Measurements from ENCODE around the gene B4GALNT1.
A peak's percentile ranks its signal among the peaks of the same experiment; 100 is the strongest.
"Not testable (repeated sequence)": the region's sequence is repeated elsewhere in the genome, so short reads cannot be mapped to it uniquely, and the experiment has no call there.

B4GALNT1 gene

DNA sequence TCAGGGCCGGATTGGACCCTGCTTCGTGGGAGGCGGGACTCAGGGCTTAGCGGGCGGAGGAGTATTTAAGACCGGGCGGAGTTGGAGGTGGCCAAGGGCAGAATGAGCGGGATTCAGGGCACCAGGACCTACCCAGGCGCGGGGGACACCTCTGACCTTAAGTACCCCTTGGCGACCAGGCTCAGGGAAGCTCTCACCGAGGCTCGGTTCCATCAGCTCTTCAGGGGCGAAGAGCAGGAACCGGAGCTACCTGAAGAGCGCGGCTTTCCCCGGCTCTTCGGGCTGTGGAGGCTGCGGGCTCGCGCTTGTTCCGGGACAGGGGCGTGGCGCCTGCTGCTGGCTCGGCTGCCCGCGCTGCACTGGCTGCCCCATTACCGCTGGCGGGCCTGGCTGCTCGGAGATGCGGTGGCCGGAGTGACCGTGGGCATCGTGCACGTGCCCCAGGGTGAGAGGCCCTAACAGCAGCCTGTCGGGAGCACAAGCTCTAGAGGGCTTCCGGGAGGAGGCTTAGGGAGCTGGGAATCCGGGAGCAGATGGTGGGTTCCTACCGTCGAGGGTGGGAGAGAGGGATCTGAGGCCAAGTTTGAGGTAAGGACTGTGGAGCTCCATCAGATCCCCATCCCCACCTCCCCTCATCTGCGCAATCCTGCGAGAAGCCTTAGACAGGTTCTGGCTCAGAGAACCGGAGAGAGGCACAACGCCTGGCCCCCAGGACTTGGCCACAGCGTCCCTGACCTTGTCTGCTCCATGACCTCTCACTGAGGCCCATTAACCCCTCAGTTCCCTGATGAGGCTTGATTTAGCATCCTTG is 13.4 kb downstream of the B4GALNT1 start:
- DNase-seq (ENCODE audit: low spot score in 2 of 2) (no peak), ATAC-seq (peak; percentile 52)
- Mint-ChIP-seq H3K36me3 (no peaks in the 10 kb centered on the region), H3K4me3 (peak overlapping the region; percentile 47), H3K27ac (no peak overlapping the region), H3K9me3 (no peaks in the 10 kb centered on the region), H3K4me1 (peaks cover 34% of the 10 kb centered on the region)

GRCh38 chr12:57618966-57619433 is 14.0 kb downstream of the B4GALNT1 start:
- Mint-ChIP-seq H3K4me3 (peak overlapping the region; percentile 47), H3K9me3 (no peaks in the 10 kb centered on the region), H3K36me3 (no peaks in the 10 kb centered on the region), H3K27ac (no peak overlapping the region), H3K4me1 (peaks cover 34% of the 10 kb centered on the region)
- ATAC-seq: no peak
- no peak for DNase-seq (ENCODE audit: low spot score in 2 of 2)

- peaks cover 34% of the 10 kb centered on the region for H3K4me1 Mint-ChIP-seq
- not testable (repeated sequence) for ATAC-seq; H3K27ac Mint-ChIP-seq; H3K9me3 Mint-ChIP-seq; H3K36me3 Mint-ChIP-seq; DNase-seq (ENCODE audit: low spot score in 2 of 2); H3K4me3 Mint-ChIP-seq
Measured at GRCh38 chr12:57618431-57618830, 14.6 kb downstream of the B4GALNT1 start.

DNA sequence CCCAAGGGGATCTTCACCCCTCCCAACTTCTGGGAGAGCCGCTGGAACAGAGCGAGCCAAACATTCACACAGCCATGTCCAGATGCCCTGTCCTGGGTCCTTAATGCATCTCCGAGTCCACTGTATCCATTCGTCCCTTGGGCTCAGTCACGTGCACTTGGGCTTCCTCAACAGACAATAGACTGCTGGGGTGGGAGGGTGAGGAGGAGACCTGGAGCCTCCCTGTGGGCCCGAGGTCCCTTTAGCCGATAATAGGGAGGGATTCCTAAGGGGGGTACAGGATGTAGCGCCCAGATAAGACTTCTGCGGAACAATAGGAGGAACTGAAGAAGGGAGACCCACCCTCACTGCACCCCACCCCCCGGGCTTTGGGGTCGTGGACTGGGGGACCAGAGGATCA is 15.1 kb downstream of the B4GALNT1 start:
- H3K4me3 Mint-ChIP-seq: no peak overlapping the region
- ATAC-seq (no peak), DNase-seq (ENCODE audit: low spot score in 2 of 2) (no peak)
- no peaks in the 10 kb centered on the region for H3K9me3 Mint-ChIP-seq
- no peaks in the 10 kb centered on the region for H3K36me3 Mint-ChIP-seq
- H3K27ac Mint-ChIP-seq: no peak overlapping the region
- peaks cover 34% of the 10 kb centered on the region for H3K4me1 Mint-ChIP-seq

DNA sequence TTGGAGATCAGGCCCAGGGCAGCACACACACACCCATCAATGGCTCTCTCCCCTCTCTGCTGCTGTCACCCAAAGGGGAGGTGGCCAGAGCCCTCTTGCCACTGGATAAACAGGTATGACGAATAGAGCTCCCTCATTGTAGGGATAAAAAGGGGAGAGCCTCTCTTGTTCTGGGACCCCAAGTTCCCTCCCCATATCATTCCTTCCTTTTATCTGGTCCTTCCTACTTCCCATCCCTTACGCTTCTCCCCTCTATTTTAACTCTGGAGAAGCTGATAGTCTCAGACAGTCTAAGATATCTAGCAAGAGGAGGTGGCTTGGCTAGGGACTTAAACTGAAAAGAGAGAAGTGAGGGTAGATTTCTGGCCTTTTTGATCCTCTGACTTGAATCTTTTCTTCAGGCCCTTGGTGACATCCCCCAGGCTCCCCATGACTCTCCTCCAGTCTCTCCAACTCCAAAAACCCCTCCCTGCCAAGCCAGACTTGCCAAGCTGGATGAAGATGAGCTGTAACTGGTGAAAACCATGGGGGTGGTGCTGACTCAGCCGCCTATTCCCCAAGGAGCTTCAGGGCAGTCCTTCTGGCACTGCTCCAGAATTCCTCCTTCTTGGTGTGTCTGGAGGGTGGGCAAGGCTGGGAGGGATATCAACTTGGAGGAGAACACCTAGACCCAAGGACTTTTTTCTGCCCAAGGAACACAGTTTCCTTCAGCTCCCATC is 16.5 kb downstream of the B4GALNT1 start:
- Mint-ChIP-seq H3K4me3 (no peak overlapping the region), H3K9me3 (no peaks in the 10 kb centered on the region), H3K4me1 (peaks cover 25% of the 10 kb centered on the region), H3K36me3 (peaks cover 4% of the 10 kb centered on the region), H3K27ac (no peak overlapping the region)
- DNase-seq (ENCODE audit: low spot score in 2 of 2) (no peak), ATAC-seq (no peak)

DNA sequence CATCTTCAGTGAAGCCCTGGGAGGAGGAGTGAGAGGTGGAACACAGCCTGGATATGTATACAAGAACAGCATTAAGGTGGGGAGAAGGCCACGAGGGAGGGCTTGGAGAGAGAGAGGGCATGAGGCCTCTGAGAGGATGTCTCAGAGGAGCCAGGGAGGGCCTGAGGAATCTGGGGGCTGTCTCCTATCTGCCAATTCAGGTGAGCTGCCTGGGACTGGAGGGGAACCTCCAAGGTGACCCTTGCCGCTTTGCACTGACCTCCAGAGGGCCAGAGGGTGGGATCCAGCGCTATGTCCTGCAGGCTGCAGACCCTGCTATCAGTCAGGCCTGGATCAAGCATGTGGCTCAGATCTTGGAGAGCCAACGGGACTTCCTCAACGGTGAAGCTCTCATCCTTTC is 17.4 kb downstream of the B4GALNT1 start:
- no peak overlapping the region for H3K4me3 Mint-ChIP-seq
- peaks cover 20% of the 10 kb centered on the region for H3K4me1 Mint-ChIP-seq
- no peak for DNase-seq (ENCODE audit: low spot score in 2 of 2)
- ATAC-seq: no peak
- peaks cover 4% of the 10 kb centered on the region for H3K36me3 Mint-ChIP-seq
- no peaks in the 10 kb centered on the region for H3K9me3 Mint-ChIP-seq
- H3K27ac Mint-ChIP-seq: no peak overlapping the region

DNA sequence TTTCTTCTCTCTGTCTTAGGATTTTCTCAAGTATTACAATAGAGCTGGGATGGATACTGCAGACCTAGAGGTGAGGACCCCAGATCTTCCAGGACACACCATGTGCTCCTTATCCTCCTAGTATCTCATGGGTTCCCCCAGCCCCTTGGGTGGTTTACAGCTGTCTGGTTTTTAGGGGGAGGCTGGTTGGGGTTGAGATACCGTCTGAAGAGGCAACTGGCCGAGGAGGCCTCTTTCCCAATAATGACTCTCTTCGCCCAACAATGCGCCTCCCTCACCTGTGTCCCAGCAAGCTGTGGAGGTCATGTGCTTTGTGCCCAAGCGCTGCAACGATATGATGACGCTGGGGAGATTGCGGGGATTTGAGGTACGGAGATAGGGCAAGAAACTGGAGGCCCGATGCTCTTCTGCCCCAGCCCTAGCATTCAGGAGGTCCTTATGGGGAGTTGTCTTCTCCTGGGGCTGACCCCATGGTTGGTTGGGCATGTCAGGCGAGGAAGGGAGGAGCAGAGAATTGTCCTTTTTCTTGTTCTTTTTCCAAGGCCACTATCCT is 18.0 kb downstream of the B4GALNT1 start:
- peaks cover 19% of the 10 kb centered on the region for H3K4me1 Mint-ChIP-seq

DNA sequence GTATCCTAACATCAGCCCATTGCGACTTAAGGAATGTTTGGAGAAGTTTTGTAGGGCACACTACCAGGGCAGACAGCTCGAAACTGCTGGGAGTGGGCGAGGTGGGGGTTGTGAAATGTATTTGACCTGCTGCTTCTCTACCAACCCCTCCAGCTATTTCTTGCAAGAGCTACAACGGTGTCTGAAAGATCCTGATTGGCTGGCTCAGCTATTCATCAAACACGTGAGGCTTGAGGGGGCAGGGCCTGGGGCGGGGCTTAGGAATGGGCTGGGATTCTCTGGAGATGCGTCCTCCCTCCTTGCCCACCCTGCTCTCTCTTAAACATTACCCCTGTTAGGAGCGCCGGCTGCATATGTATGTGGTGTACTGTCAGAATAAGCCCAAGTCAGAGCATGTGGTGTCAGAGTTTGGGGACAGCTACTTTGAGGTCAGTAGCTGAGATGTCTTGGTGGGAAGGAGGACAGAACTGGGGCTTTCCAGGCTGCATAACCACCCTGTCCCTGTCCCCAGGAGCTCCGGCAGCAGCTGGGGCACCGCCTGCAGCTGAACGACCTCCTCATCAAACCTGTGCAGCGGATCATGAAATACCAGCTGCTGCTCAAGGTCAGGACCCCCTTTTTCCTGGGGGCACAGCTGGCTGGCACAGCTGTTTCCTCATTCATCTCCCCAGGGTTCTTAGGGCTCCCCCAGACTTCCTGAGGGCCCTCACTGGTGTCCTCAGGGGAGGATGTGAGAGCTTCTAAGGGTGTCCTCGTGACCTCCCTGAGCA is 18.6 kb downstream of the B4GALNT1 start:
- DNase-seq (ENCODE audit: low spot score in 2 of 2) (no peak), ATAC-seq (no peak)
- H3K4me3 Mint-ChIP-seq: no peak overlapping the region
- H3K36me3 Mint-ChIP-seq: peaks cover 4% of the 10 kb centered on the region
- no peaks in the 10 kb centered on the region for H3K9me3 Mint-ChIP-seq
- H3K27ac Mint-ChIP-seq: no peak overlapping the region
- peaks cover 17% of the 10 kb centered on the region for H3K4me1 Mint-ChIP-seq

More for the DNA sequence above, 18.0 kb downstream of the B4GALNT1 start:
- no peak overlapping the region for H3K4me3 Mint-ChIP-seq
- no peak overlapping the region for H3K27ac Mint-ChIP-seq
- ATAC-seq (no peak), DNase-seq (ENCODE audit: low spot score in 2 of 2) (no peak)
- H3K36me3 Mint-ChIP-seq: peaks cover 4% of the 10 kb centered on the region
- H3K9me3 Mint-ChIP-seq: no peaks in the 10 kb centered on the region

GRCh38 chr12:57613427-57614109 is 19.4 kb downstream of the B4GALNT1 start:
- no peak overlapping the region for H3K27ac Mint-ChIP-seq
- DNase-seq (ENCODE audit: low spot score in 2 of 2): no peak
- peaks cover 4% of the 10 kb centered on the region for H3K36me3 Mint-ChIP-seq
- no peak for ATAC-seq
- peaks cover 10% of the 10 kb centered on the region for H3K4me1 Mint-ChIP-seq
- no peaks in the 10 kb centered on the region for H3K9me3 Mint-ChIP-seq
- no peak overlapping the region for H3K4me3 Mint-ChIP-seq

DNA sequence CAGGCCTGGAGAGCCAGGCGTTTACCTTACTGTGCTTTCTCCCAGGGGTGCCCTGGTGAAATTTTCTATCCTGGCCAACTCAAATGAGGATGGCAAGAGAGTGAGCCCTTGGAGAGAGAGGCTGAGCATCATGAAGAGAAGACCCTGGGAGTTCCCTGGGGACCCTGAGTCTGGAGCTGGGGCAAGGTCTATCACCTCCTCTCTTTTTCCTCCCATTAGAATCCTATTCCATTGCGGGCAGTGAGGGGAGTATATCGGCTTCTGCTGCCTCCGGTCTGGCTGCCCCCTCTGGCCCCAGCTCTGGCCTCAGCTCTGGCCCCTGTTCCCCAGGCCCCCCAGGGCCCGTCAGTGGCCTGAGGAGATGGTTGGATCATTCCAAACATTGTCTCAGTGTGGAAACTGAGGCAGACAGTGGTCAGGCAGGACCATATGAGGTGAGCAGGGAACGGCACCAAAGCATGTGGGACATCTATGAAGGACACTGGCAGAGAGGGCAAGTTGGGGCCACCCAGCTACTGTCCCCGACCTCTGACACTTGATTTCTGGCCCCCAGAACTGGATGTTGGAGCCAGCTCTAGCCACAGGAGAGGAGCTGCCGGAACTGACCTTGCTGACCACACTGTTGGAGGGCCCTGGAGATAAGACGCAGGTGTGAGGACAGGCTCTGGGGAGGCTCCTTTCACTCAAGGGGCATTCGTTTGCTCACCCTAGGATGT is 20.1 kb downstream of the B4GALNT1 start:
- DNase-seq (ENCODE audit: low spot score in 2 of 2) (no peak), ATAC-seq (no peak)
- Mint-ChIP-seq H3K36me3 (peaks cover 4% of the 10 kb centered on the region), H3K4me3 (no peak overlapping the region), H3K27ac (no peak overlapping the region), H3K4me1 (peaks cover 10% of the 10 kb centered on the region), H3K9me3 (no peaks in the 10 kb centered on the region)

DNA sequence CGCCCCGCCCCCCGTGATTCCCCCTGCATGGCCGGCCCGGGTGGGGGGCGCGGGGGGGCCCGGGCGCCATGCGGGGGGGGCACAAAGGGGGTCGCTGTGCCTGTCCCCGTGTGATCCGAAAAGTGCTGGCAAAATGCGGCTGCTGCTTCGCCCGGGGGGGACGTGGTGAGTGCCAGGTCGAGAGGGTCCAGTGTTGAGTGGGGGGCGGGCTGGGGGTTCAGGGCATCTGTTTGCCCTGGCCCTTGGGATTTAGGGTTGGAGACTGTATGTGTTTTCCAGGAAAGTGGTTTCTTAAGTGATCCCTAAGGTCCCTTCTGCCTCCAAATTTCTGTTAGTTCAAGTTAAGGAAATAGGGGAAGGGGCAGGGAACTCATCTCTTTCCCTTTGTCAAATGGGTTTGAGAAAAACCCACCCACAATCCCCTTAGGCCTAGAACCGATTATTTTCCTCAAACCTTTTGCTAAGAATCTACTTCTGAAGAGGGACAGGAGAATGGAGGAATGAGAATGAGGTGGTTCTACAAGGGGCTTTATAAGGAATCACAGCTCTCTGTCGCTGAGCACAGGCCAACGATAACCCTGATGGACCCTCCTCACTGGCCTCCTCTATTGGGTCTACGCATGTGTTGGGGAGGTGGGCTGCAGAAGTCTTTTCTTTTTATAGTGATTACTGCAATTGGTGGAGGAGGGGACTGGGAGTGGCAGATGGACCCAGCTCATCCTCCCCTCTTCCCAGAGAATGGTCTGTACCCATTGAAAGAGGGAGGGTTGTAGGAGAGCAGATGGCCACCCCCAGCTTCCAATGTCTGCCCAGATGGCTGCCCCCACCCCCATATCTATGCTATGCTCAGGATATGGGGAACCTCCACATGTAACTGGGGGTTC is 20.9 kb downstream of the B4GALNT1 start:
- Mint-ChIP-seq H3K36me3 (peaks cover 4% of the 10 kb centered on the region), H3K9me3 (no peaks in the 10 kb centered on the region), H3K27ac (no peak overlapping the region), H3K4me1 (peaks cover 10% of the 10 kb centered on the region), H3K4me3 (peak overlapping the region; percentile 72)
- ATAC-seq (no peak), DNase-seq (ENCODE audit: low spot score in 2 of 2) (no peak)

DNA sequence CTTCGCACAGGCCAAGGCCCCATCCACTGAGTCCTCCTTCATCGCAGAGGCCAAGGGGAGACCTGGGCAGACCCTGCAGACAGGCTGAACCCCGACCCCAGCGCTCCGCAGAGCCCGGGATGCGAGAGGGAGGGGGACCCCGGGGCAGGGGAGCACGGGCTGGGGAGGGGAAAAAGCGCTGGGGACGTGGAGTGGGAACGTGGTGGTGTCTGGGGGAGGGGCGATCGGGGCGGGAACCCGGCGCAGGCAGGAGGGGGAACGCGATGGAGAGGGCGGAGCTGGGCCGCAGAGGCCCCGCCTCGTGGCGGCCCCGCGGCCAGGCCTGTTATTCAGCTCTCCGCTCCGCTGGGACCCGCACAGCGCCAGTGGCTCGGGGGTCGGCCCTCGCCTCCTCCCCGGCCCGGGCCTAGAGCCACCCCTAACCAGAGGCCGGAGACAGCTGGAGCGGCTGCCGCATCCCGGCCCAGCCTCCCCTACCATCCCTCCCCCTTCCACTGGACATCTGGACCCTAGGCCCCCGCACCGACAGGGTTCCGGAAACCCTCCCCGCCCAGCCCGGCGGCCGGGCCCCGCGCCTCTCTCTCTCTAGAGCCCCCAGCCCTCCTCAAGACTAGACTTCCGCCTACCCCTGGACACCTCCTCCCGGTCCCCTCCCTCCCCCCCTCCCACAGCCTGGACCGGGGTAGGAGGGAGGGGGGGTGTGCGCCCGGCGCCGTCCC is 21.7 kb downstream of the B4GALNT1 start, which contains the start of gene ARHGEF25:
Gene ARHGEF25, plus strand, starts transcription at position 328 of the 719 bp plus-strand sequence. CDS start 460 bp downstream, outside the sequence.
- Mint-ChIP-seq H3K27ac (peak within 1 kb of the TSS; percentile 73), H3K4me3 (peak within 1 kb of the TSS; percentile 72), H3K9me3 (no peaks in the 10 kb centered on the region), H3K4me1 (peaks cover 10% of the 10 kb centered on the region), H3K36me3 (peaks cover 4% of the 10 kb centered on the region)
- DNase-seq (ENCODE audit: low spot score in 2 of 2) (peak in 1 of 2 donors; percentile 28), ATAC-seq (peak; percentile 83)

Data from stimulated activated effector memory CD8-positive, alpha-beta T cell treated with anti-CD3 and anti-CD28 coated beads, Interleukin-12 subunit alpha, Interleukin-12 subunit beta, amount 100 ng/mL, for 72 hours (primary cell).